SIG-M5 treated with dmso at 0.1 percent for 504 hours (cell line): Measurements from ENCODE around the gene ZNF705A.
"Not testable (repeated sequence)": the region's sequence is repeated elsewhere in the genome, so short reads cannot be mapped to it uniquely, and the experiment has no call there.

ENCODE experiments used
- DNase-seq: peaks from one replicate; lab custom pipeline; 2025; ENCODE audit not compliant: unreplicated experiment; lab: John Stamatoyannopoulos, UW

Gene ZNF705A

DNA sequence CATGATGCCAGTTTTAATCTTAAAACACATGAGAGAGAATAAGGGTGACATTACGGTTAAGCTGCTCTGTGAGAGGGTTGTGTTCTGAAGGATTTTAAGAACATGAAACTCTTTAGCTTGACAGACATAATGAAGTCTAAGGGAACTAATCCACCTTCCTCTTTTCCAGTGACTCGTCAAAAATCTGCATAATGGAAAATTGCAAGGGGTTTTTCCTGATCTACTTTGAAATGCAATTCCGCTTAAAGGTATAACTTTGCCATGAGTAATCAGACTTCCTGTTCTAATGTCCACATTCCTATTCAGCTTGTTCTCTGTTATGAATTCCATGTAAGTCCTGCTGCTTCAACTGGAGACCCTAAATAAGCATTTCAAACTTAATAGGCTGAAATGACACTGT, at the start of gene ZNF705A:
Gene ZNF705A, plus strand, starts transcription at position 171 of the 400 bp plus-strand sequence. CDS start 15,611 bp downstream, outside the sequence.
- peak; percentile 82 for DNase-seq

DNA sequence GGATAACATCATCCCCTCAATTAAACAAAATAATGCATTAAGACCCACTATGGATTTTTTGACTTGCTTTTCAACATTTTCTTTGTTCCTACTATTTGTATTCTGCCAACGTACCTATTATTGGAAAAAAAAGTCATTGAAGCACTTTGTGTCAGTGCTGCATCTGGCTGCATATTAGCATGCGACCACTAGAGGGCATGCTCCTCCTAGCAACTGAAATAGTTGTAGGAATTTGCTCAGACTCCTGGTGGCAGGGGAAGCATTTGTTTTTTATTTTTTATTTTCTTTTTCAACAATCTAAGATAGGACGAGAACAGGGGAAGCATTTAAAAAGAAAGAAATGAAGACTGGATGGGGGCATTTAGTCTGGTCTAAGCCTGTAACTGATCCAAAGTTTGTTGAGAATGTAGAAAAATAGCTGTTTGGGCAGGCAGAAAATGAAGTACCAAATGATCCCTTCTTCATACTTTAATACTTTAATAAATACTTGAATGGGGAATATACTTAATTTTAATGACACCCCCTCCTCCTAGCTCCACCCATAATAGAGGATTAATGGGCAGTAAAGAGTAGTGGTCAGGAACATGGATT, 47.9 kb upstream of the ZNF705A start:
- DNase-seq, result peak; percentile 77

DNA sequence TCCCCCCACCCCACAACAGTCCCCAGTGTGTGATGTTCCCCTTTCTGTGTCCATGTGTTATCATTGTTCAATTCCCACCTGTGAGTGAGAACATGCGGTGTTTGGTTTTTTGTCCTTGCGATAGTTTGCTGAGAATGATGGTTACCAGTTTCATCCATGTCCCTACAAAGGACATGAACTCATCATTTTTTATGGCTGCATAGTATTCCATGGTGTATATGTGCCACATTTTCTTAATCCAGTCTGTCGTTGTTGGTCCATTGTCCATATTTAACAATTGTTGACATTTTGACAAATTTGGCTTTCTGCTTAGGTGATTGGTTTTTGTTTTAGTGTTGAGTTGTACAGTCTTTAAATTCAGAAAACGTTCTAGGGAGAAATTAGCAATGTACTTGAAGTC, 43.7 kb upstream of the ZNF705A start:
- DNase-seq, result not testable (repeated sequence)

DNA sequence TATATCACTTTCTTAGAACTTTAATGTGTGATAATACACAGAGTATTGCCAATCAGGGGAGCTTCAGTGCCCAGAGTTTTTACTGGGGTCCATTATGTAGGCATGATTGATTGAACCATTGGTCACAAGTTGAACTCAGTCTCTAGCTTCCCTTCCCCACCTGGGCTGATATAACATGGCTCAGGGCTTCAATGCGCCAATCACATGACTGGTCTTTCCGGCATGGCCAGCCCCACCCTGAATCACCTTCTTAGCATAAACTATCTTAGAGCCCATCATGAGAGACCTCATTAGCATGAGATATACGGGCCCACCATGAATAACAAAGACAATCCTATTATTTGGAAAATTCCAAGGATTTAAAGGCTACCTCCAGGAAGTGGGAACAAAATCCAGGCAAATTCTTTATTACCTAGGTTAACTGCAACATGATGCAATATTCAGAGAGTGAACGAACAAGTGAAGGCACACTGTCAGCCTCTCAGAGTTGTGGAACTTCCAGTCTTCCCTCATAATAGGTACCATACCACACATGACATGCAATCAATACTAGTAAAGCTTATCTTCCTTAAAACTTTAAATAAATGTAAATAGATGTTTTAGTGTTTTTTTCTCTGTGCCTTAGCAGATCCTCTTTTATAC, 36.6 kb upstream of the ZNF705A start:
- no peak for DNase-seq

DNA sequence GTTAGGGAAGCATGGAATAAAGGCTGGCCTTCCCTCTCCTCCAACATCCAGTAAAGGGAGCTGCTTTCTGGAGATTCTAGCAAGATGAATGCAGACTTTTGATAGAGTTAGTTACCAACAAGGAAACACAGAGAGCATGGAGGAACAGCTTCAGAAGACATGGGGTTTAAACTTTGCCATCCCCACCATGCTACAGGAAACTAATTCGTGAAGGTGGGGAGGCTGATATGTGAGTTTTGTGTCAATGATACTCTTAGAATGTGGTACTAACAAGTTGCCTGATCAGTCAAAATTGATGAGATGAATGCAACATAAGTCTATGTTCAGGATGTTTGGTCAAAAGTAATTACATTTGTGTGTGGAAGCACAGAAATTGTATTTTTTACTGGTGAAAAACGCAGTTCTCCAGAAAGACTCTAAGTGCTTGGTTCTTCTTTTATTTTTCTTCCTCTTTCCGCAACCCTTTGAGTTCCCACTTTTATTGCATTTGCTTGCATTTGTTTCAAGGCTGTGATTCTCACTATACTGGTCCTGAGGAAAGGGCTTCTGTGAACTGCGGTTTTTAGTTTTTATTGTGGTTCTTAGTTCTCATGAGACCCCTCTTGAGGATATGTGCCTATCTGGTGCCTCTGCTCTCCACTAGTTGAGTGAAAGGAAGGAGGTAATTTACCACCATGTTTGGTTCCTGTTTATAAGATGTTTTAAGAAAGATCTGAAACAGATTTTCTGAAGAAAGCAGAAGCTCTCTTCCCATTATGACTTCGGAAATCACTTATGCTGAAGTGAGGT, 33.5 kb upstream of the ZNF705A start, which contains the start of gene CLEC4A:
Gene CLEC4A, plus strand, starts transcription at position 494 of the 789 bp plus-strand sequence. Its CDS starts 262 bp downstream, at position 756.
- peak; percentile 61 for DNase-seq

DNA sequence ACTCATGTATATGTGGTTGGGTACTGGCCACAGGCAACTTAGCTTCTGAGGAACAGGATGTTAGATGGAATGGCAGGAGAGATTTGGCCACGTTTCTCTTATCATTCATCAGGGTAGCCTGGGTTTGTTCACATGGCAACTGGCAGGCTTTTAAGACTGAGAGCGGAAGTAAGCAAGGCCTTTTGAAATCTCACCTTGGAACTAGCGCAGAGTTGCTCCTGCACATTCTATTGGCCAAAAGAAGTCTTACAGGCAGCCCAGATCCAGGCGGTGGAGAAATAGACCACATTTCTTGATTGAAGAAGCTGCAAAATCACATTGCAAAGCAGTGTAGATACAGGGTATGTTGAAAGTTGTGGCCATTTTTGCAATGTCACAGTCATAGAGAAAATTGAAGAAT, 29.7 kb upstream of the ZNF705A start:
- DNase-seq, result peak; percentile 70

DNA sequence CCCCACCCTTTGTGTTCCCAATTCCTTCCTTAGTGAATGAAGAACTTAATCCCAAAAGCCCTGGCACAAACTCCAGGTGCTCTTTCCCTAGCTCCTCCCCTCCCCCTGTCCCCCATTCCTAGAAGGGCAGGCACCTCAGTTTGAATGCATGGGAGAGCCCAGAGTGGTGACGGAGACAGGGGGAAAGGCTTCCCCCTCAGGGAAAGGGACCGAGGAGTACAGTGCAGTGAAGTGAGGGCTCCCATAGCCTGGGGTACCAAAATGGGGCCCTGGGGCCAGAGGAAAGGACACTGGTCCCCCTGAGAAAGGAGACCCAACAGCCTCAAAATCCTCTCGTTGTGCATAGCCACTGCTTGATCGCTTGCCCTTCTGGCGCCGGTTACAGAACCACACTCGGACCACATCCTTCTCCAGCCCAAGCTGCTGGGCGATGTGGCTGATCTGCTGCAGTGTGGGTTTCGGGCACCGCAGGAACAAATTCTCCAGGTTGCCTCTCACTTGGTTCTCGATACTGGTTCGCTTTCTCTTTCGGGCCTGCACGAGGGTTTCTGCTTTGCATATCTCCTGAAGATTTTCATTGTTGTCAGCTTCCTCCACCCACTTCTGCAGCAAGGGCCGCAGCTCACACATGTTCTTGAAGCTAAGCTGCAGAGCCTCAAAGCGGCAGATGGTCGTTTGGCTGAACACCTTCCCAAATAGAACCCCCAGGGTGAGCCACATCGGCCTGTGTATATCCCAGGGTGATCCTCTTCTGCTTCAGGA, 23.0 kb upstream of the ZNF705A start:
- DNase-seq, result not testable (repeated sequence)

DNA sequence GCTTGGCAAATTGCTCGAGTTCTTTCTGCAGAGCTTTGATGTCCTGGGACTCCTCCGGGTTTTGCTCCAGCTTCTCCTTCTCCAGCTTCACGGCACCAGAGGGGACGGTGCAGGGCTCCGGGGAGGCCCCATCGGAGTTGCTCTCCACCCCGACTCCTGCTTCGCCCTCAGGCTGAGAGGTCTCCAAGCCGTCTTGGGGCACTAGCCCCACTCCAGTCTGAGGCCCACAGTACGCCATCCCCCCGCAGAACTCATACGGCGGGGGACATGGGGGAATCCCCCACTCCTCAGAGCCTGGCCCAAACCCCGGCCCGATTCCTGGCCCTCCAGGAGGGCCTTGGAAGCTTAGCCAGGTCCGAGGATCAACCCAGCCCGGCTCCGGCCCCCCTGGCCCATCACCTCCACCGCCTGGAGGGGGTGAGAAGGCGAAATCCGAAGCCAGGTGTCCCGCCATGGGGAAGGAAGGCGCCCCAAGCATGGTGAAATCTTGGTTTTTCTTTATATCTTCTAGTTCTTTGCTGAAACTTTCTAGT, 22.4 kb upstream of the ZNF705A start:
- not testable (repeated sequence) for DNase-seq

DNA sequence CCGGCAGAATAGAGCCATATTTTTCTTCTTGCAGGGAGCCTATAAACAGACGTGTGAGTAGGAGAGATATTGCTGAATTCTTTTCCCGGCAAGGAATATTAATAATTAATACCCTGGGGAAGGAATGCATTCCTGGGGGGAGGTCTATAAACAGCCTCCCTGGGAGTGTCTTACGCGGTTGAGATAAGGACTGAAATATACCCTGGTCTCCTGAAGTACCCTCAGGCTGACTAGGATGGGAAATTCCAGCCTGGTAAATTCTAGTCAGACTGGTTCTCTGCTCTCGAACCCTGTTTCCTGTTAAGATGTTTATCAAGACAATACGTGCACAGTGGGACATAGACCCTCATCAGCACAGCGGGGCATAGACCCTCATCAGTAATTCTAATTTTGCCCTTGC, 15.2 kb upstream of the ZNF705A start:
- DNase-seq, result not testable (repeated sequence)

DNA sequence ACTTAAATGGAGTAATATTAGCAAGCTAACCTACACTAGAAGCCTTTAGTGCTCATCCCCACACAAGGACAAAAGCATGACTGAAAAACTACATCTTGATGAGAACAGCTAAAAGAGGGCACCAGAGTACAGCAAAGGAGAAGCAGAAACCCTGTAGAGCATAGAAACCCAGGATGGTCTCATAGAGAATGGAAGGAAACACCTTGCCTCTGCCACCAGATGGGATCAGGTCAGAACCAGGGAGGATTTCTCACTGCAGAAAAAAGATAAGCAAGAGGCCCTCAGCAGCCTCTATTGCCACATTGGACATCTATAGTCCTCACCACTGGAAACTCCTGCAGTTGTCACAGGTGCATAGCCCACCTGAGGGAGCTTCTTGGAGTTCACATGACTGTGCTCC, 13.6 kb upstream of the ZNF705A start:
- DNase-seq, result no peak

DNA sequence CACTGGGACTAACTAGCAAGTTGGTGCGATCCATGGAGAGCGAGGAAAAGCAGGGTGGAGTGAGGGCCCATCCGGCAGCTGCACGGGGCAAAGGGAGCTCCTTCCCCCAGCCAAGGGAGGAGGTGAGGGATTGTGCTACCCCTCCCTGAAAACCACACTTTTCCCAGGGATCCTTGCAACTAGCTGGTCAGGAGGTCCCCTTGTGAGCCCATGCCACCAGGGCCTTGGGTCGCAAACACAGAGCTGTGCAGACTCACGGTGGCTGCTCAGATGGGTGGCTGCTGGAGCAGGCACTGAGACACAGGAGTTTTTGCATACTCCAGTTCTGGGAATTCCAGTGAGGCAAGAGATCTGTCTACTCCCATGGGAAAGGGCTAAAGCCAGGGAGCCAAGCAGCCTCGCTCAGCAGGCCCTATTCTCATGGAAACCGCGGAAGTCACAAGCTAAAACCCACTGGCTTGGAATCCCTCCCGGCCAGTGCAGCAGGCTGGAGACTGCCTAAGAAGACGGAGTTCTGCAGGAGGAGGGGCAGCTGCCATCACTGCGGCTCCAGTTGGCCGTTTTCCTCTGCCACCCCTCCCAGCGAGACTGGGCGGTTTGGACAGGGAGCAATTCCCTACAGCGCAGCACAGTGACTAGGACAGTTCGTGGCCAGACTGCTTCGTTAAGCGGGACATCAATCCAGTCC, 10.9 kb upstream of the ZNF705A start:
- no peak for DNase-seq

DNA sequence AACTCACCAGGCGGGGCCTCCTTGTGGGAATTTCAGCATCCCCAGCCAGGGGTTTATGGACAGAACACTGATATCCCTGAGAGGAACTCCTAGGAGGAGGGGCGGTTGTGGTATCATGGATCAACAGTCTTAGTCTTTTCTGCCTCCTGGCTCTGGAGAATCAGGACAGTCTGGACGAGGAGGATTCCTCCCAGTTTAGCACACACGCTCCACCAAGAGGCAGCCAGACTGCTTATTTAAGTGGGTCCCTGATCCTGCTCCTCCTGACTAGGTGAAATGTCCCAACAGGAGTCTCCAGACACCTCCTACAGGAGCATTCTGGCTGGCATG, 10.4 kb upstream of the ZNF705A start:
- no peak for DNase-seq

DNA sequence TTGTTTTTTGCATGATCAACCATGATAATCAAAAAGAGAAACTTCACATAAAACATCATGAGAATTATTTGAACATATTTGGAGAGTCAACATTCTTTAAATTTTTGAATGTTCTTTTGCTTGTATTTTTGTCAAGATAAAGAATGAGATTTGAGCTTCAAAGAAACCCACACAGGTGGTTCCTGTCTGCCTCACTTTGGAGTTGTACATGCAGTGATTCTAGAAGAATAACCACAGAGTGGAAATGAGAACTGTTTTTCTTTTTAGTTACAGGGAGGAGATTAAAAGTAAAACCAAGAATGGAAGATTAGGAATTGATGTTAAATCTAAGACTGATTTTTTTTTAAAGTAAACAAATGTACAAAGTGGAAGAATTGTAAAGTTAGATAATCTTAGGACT, 2.3 kb upstream of the ZNF705A start:
- DNase-seq, result no peak

DNA sequence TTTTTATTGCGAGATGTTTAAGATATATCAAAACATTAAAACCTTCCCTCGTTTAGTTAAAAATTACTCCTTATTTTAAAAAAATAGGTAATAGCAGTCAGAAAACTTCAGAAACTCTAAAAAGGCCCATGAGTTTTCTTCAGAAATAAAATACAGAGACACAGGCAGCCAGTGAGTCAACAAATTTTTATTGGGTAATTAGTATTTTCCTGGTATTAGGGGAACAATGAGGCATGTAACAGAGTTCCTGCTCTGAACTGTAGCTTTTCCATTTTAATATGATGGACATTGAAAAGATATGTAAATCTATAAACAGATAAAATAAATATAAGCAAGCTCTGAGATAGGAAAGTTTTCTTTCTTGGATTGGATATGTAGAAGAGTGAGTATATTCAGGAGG, 399 bp upstream of the ZNF705A start:
- DNase-seq, result no peak

DNA sequence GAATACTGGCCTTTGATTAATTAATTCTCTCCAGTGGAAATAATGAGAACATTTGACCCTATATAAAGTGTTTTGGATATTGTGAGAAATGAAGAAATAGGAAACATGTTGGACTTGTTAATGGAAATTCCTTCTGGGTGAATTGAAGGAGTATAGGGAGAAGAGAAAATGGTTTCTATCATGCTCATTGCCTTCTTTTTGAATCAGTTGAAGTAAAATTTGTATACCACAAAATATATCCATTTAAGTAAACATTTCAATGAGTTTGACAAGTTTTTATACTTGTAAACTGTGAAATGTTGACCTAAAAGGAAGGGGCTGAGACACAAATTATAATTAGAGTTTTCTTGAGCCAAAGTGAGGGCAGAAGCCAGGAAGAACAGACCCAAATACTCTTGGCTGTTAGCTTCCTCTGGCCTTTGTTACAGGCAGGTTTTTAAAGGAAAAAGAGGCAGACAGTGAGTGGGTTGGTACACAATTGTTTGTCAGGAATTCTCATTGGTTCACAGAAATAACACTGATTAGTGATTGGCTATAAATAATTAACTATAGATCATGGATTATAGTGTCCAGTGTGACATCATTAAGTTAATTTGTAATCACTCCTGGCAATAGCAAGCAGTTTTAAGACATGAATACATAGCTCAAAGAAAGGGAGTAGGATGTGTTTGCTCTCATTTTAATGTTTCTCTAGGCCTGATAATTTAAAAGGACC, 826 bp downstream of the ZNF705A start:
- DNase-seq, result no peak

DNA sequence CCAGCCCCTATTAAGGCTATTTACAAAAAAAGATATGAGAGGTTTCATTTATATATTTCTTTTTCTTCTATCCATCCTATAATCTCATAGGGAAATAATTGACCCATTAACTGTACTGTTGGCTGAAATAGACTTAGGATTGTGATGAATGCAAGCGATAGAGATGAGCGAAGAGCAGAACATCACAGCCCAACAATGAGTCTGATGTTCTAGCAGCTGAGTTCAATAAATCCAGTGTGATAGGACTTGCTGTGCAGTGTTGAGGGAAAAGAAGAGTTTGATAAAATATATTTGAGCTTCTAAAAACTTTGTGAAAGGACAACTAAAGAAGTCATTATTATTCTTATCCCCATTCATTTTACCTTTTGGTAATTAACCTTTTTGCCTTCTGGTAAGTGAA, 16.1 kb downstream of the ZNF705A start:
- DNase-seq, result not testable (repeated sequence)

DNA sequence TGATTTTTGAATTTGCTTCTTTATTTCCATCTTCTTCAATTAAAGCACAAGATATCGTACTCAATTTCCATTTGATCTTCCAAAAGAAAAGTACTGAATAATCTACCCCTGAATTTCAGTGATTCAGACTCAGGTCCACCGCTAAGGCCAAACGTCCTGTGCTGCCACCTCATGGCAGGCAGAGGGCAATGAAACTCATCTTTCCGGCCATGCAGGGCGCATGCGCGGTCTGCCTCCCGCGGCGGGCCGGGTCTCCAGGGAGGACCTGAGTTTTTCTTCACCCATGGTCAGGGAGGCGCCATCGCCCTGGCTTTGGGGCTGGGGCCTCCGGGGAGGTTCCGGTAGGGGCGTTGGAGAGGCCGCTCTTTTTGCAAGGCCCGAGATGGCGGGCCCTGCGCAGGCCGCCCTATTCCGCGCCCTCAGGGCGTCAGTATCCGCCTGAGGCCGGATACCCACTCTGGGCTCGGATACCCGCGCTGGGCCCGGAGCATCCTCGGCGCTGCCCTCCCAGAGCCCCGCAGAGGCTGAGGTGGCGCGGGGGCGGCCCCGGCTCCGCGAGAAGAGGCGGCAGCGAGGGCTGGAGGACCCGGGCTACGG, 23.3 kb downstream of the ZNF705A start:
- peak; percentile 22 for DNase-seq

DNA sequence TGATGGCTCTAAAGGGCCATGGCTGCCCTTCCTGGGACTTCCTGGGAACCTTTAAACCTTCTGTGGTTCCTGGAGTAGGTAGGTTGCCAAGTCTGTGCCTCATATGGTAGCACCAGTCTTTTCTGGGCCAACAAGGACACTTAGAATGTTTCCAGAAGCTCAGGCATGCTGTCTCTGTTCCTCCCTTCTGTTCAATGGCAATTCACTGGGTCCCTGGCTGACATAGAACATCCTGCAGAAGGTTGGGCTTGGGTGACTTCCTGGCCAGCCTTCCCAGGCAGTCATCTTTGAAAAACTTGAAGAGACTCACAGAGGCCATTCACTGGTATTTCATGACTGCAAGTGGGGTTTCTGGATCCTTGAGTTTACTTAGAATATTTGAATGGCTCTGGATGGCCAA, 24.5 kb downstream of the ZNF705A start:
- not testable (repeated sequence) for DNase-seq

DNA sequence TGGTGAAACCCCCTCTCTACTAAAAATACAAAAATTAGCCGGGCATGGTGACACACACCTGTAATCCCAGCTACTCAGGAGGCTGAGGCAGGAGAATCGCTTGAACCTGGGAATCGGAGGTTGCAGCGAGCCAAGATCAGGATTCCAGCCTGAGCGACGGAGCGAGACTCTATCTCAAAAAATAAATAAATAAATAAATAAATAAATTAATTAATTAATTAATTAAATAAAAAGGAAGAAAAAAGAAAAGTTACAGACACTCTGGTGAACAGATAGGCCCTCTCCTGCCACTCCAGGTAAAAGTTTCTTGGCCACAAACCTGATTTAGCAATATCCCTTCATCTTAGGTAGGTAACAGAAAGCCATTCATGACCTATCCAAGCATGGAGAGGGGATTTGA, 26.1 kb downstream of the ZNF705A start:
- not testable (repeated sequence) for DNase-seq
